Mammary epithelial cell (primary cell): ENCODE data around the gene ACSS2.

ENCODE experiments used
- CTCF ChIP-seq, 2 donors: IDR thresholded peaks in 1 of 2; conservative IDR thresholded peaks in 1 of 2; 2 replicates each; pipeline ENCODE4 v1.5.1; 2011 to 2012; ENCODE audit warnings: inconsistent platforms in 2 of 2, low read length in 2 of 2, mild to moderate bottlenecking in 2 of 2, control low read depth in 1 of 2, low read depth in 1 of 2; ENCODE audit not compliant: insufficient read depth in 1 of 2; ENCODE audit errors: extremely low read depth in 1 of 2
- EZH2 ChIP-seq: IDR thresholded peaks from 2 replicates; pipeline ENCODE4 v1.6.1; 2012; ENCODE audit warnings: low read length, inconsistent platforms, borderline replicate concordance

GRCh38 chr20:34888468-34888867, 12.1 kb downstream of the ACSS2 start:
- TF ChIP-seq CTCF (conservative IDR thresholded peaks at IDR 0.05 in 1 of 2, IDR thresholded peaks at IDR 0.05 in 1 of 2; ENCODE audit: extremely low read depth in 1 of 2, insufficient read depth in 1 of 2, low read depth in 1 of 2, low read length in 2 of 2): no peak
- no peak for TF ChIP-seq EZH2
